H4 (cell line): ENCODE data around the gene KRT76. TPM values are rescaled to one million over a fixed set of nuclear protein-coding genes. Genes with fewer than 3 reads are reported as not detected.
"Not testable (repeated sequence)": the region's sequence is repeated elsewhere in the genome, so short reads cannot be mapped to it uniquely, and the experiment has no call there.

Experiments
- DNase-seq: peaks from one replicate; pipeline ENCODE4 v3.0.0-alpha.2; 2015; ENCODE audit warnings: low spot score
- total RNA-seq: library from RNA; depleted of rRNA; stranded (reverse); fragments of >200 nt; shearing (Covaris generic); gene quantifications from 2 replicates; pipeline ENCODE4 v1.2.3, GENCODE V29; 2014

KRT76 gene
- total RNA-seq, 1 experiment from 2014 or later: not detected

- DNase-seq: no peak
Observed at GRCh38 chr12:52797529-52797894, 20.4 kb upstream of the KRT76 start.

- no peak for DNase-seq
Observed at GRCh38 chr12:52796839-52797528, 19.8 kb upstream of the KRT76 start.

GRCh38 chr12:52796429-52796794 lies 19.3 kb upstream of the KRT76 start:
- no peak for DNase-seq

GRCh38 chr12:52795694-52796428 lies 18.7 kb upstream of the KRT76 start, which contains the start of gene KRT3:
KRT3 (minus strand) TSS chr12:52796117; CDS start chr12:52796042, 75 bp downstream.
- no peak for DNase-seq

GRCh38 chr12:52795332-52795674 lies 18.2 kb upstream of the KRT76 start:
- not testable (repeated sequence) for DNase-seq

GRCh38 chr12:52794479-52795331 lies 17.6 kb upstream of the KRT76 start:
- no peak for DNase-seq

GRCh38 chr12:52792185-52793029 lies 15.3 kb upstream of the KRT76 start:
- no peak for DNase-seq

- DNase-seq: no peak
Observed at GRCh38 chr12:52791271-52792184, 14.4 kb upstream of the KRT76 start.

GRCh38 chr12:52790427-52791270 lies 13.5 kb upstream of the KRT76 start:
- no peak for DNase-seq

GRCh38 chr12:52789637-52790426 lies 12.7 kb upstream of the KRT76 start:
- no peak for DNase-seq

GRCh38 chr12:52788876-52789636 lies 11.9 kb upstream of the KRT76 start:
- DNase-seq: no peak

- DNase-seq: no peak
Observed at GRCh38 chr12:52788192-52788875, 11.2 kb upstream of the KRT76 start.

GRCh38 chr12:52787324-52788191 lies 10.4 kb upstream of the KRT76 start:
- DNase-seq: no peak

- no peak for DNase-seq
Observed at GRCh38 chr12:52784909-52785308, 7.8 kb upstream of the KRT76 start.

- DNase-seq: no peak
Observed at GRCh38 chr12:52783563-52784316, 6.6 kb upstream of the KRT76 start.

- DNase-seq: no peak
Observed at GRCh38 chr12:52782502-52782901, 5.4 kb upstream of the KRT76 start.
